ENCODE results near the gene SH2D4B. TPM values are rescaled to one million over a fixed set of nuclear protein-coding genes. Genes with fewer than 3 reads are reported as not detected.

SH2D4B gene
- total RNA-seq, 4 donors from 2014 or later, result not detected

GRCh38 chr10:80660736-80661135, 123.0 kb downstream of the SH2D4B start:
- WGBS, 2 donors (ENCODE audit: low coverage in 1 of 2), result 37 to 72% methylated on average over 2 to 4 of the region's 7 CpGs
- Histone ChIP-seq H3K9me3 (peaks cover 0 to 18% (median 0%) of the 10 kb centered on the region in 3 donors), H3K4me3 (no peak overlapping the region), H3K36me3 (no peaks in the 10 kb centered on the region), H3K27ac (no peak overlapping the region), H3K4me1 (peaks cover 0 to 18% (median 0%) of the 10 kb centered on the region in 3 donors), H3K27me3 (peaks cover 7% of the 10 kb centered on the region)
- no peak for TF ChIP-seq CTCF (IDR thresholded peaks at IDR 0.05)
- no peak for TF ChIP-seq POLR2AphosphoS5 (IDR thresholded peaks at IDR 0.05)
- no peak for TF ChIP-seq POLR2A (IDR thresholded peaks at IDR 0.05)
- no peak for TF ChIP-seq EP300 (IDR thresholded peaks at IDR 0.05)
- ATAC-seq, result no peak

GRCh38 chr10:80661526-80661925, 123.8 kb downstream of the SH2D4B start:
- Histone ChIP-seq H3K27ac (no peak overlapping the region), H3K4me1 (peaks cover 0 to 18% (median 0%) of the 10 kb centered on the region in 3 donors), H3K27me3 (peaks cover 7% of the 10 kb centered on the region), H3K4me3 (no peak overlapping the region), H3K36me3 (no peaks in the 10 kb centered on the region), H3K9me3 (peaks cover 0 to 11% (median 0%) of the 10 kb centered on the region in 3 donors)
- 91 to 96% methylated on average over 1 to 3 of the region's 3 CpGs for WGBS, 2 donors (ENCODE audit: low coverage in 1 of 2)
- TF ChIP-seq EP300 (IDR thresholded peaks at IDR 0.05), result no peak
- no peak for TF ChIP-seq POLR2A (IDR thresholded peaks at IDR 0.05)
- TF ChIP-seq POLR2AphosphoS5 (IDR thresholded peaks at IDR 0.05), result no peak
- TF ChIP-seq CTCF (IDR thresholded peaks at IDR 0.05), result no peak
- ATAC-seq, result no peak

GRCh38 chr10:80662429-80663261, 124.9 kb downstream of the SH2D4B start:
- Histone ChIP-seq H3K27ac (peak overlapping the region in 3 of 4 donors; percentile 35 to 72 (median 72)), H3K9me3 (no peaks in the 10 kb centered on the region), H3K27me3 (no peaks in the 10 kb centered on the region), H3K4me3 (peak overlapping the region in 1 of 2 donors; percentile 38), H3K36me3 (no peaks in the 10 kb centered on the region), H3K4me1 (peaks cover 0 to 18% (median 0%) of the 10 kb centered on the region in 3 donors)
- WGBS, 2 donors (ENCODE audit: low coverage in 1 of 2), result 8 to 9% methylated on average over 2 to 12 of the region's 19 CpGs
- ATAC-seq, result peak; percentile 90
- TF ChIP-seq POLR2A (IDR thresholded peaks at IDR 0.05), result no peak
- peak; percentile 70 to 83 (median 80) for TF ChIP-seq CTCF (IDR thresholded peaks at IDR 0.05)

- H3K4me1 ChIP-seq, result peaks cover 0 to 18% (median 0%) of the 10 kb centered on the region in 3 donors
- no peaks in the 10 kb centered on the region for H3K9me3 ChIP-seq
- peak; percentile 43 for ATAC-seq
- no peak overlapping the region for H3K4me3 ChIP-seq
- no peaks in the 10 kb centered on the region for H3K27me3 ChIP-seq
- 31% methylated on average over 2 to 7 of the region's 10 CpGs for WGBS, 2 donors (ENCODE audit: low coverage in 1 of 2)
- no peaks in the 10 kb centered on the region for H3K36me3 ChIP-seq
- H3K27ac ChIP-seq, result no peak overlapping the region
- no peak for TF ChIP-seq POLR2AphosphoS5 (IDR thresholded peaks at IDR 0.05)
- TF ChIP-seq POLR2A (IDR thresholded peaks at IDR 0.05), result no peak
- no peak for TF ChIP-seq EP300 (IDR thresholded peaks at IDR 0.05)
- peak; percentile 41 to 86 (median 53) for TF ChIP-seq CTCF (IDR thresholded peaks at IDR 0.05)
Observed at GRCh38 chr10:80664071-80664680, 126.5 kb downstream of the SH2D4B start.
